ENCODE measurements around the gene SPATA31D1.

Gene SPATA31D1

GRCh38 chr9:82021198-82021597 lies 32.6 kb downstream of the SPATA31D1 start:
- DNase-seq (ENCODE audit: low read depth in 2 of 2): no peak

GRCh38 chr9:82022121-82022520 lies 33.5 kb downstream of the SPATA31D1 start:
- no peak for DNase-seq (ENCODE audit: low read depth in 2 of 2)

DNA sequence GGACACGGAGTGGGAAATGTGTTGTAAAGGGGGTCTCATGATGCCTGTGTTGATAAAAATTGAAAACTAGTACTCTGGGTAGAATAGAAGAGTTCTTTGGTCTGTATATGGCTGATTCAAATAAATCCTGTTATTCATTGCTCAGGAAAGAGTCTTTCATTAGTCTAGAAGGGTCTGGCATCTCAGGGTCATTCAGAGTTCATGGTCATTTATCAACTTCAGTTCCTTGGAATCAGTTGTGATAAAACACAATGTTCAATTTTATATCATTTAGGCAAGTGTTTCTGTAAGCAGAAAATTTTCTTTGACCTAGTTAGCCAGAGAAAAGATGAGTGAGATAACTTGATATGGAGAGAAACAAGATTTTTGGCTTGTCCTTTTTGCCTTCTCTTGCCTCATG lies 36.3 kb downstream of the SPATA31D1 start:
- DNase-seq (ENCODE audit: low read depth in 2 of 2): no peak

GRCh38 chr9:82031538-82032280 lies 43.1 kb downstream of the SPATA31D1 start:
- DNase-seq (ENCODE audit: low read depth in 2 of 2): no peak

GRCh38 chr9:82034956-82035731 lies 46.6 kb downstream of the SPATA31D1 start:
- DNase-seq (ENCODE audit: low read depth in 2 of 2): no peak

GRCh38 chr9:82036086-82036485 lies 47.5 kb downstream of the SPATA31D1 start:
- DNase-seq (ENCODE audit: low read depth in 2 of 2): no peak

DNA sequence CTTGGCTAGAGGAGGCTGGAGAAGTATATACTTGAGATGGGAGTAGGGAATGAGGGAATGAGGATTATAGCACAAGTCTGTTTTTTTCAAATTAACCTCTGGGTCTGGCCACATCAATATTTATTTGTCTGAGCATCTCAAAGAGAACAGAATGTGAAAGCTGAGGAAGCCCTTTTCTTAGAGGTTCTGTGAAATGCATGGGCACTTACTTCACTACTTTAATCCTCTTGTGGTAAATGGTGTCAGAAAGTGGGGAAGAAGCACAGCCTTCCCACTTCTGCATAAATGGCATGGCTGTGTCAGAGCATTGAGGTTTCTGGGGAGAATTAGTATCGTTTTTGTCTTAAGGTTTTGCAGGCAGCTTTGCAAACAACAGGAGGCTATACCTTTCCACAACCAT lies 48.6 kb downstream of the SPATA31D1 start:
- DNase-seq (ENCODE audit: low read depth in 2 of 2): no peak

DNA sequence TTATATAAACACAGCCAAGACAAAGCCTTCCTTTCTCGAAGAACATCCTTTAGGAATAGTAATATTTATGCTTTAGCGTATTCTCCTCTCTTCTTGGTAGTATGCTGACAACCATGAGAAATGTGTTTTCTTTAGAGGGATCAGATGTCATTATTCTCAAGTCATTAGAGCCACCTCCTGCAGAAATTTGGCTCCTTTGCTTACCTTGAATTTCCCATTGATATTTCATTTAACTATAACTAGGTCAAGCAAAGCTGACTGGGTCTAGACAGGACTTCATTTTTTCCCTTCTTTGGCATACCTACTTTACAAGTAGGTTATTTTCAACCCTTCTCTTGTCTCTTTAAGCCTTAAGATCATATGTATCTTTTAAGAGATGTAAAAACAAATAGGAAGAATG lies 50.3 kb downstream of the SPATA31D1 start:
- no peak for DNase-seq (ENCODE audit: low read depth in 2 of 2)
